Globus pallidus (tissue), 1 donor: ENCODE results near the gene ZNF519.
A peak's percentile ranks its signal among the peaks of the same experiment; 100 is the strongest.
"Not testable (repeated sequence)": the region's sequence is repeated elsewhere in the genome, so short reads cannot be mapped to it uniquely, and the experiment has no call there.

Experiments used
- DNase-seq: peaks from one replicate; pipeline ENCODE4 v3.0.0-alpha.2; 2015; ENCODE audit warnings: low spot score

ZNF519 gene

GRCh38 chr18:14132271-14132700 is at the start of gene ZNF519:
TSS of gene ZNF519 (minus strand) at chr18:14132435. CDS start at chr18:14132277, 158 bp downstream.
- DNase-seq, result peak; percentile 96

GRCh38 chr18:14179306-14179705 is 47.1 kb upstream of the ZNF519 start:
- DNase-seq, result no peak

- DNase-seq, result peak; percentile 20
Observed at GRCh38 chr18:14178321-14179196, 46.3 kb upstream of the ZNF519 start.

GRCh38 chr18:14177540-14178320 is 45.5 kb upstream of the ZNF519 start:
- not testable (repeated sequence) for DNase-seq

GRCh38 chr18:14175404-14175803 is 43.2 kb upstream of the ZNF519 start:
- DNase-seq, result not testable (repeated sequence)

GRCh38 chr18:14174706-14175085 is 42.5 kb upstream of the ZNF519 start:
- DNase-seq, result no peak

- DNase-seq, result not testable (repeated sequence)
Observed at GRCh38 chr18:14174002-14174705, 41.9 kb upstream of the ZNF519 start.

- DNase-seq, result not testable (repeated sequence)
Observed at GRCh38 chr18:14173116-14173951, 41.1 kb upstream of the ZNF519 start.

GRCh38 chr18:14172142-14173115 is 40.2 kb upstream of the ZNF519 start:
- not testable (repeated sequence) for DNase-seq

GRCh38 chr18:14171301-14172141 is 39.3 kb upstream of the ZNF519 start:
- not testable (repeated sequence) for DNase-seq

- not testable (repeated sequence) for DNase-seq
Observed at GRCh38 chr18:14170367-14171036, 38.3 kb upstream of the ZNF519 start.

GRCh38 chr18:14162915-14163314 is 30.7 kb upstream of the ZNF519 start:
- DNase-seq, result not testable (repeated sequence)

- DNase-seq, result not testable (repeated sequence)
Observed at GRCh38 chr18:14151564-14152113, 19.4 kb upstream of the ZNF519 start.

GRCh38 chr18:14150766-14151165 is 18.5 kb upstream of the ZNF519 start:
- DNase-seq, result not testable (repeated sequence)

- DNase-seq, result not testable (repeated sequence)
Observed at GRCh38 chr18:14149916-14150420, 17.7 kb upstream of the ZNF519 start.

GRCh38 chr18:14149121-14149850 is 17.1 kb upstream of the ZNF519 start:
- DNase-seq, result not testable (repeated sequence)
